HL-60 (cell line): ENCODE data around the gene CNTNAP2.

Source experiments
- CTCF ChIP-seq: IDR thresholded peaks from one replicate; pipeline ENCODE4 v1.5.1; 2011; ENCODE audit warnings: low read length, control low read depth, inconsistent platforms; ENCODE audit not compliant: insufficient read depth
- POLR2AphosphoS5 ChIP-seq: IDR thresholded peaks from 2 replicates; pipeline ENCODE4 v1.6.1; 2012; ENCODE audit warnings: low read depth
- TF ChIP-seq, protein P1 (sequence below): IDR thresholded peaks from 2 replicates; pipeline ENCODE4 v1.6.1; 2012; ENCODE audit warnings: low read depth; ENCODE audit not compliant: insufficient replicate concordance

DNA sequence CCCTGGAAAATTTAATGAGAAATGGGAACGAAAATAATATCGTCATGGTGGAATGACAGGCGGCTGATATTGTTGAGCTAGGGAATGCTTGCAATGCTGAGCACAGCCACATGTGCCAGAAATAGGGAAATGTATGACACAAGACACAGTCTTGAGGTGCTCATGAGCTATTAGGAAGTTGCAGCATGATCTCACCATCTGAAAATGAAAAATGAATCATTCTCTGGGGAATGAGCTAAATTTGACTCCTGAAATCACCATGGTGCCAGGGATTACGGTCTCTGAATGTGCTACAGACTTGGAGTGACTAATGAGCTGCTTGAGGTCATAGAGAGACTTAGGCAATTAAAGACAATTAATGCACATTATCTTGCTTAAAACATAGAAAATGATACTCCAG lies 845.0 kb downstream of the CNTNAP2 start:
- TF ChIP-seq CTCF (no peak), POLR2AphosphoS5 (no peak)
- TF ChIP-seq, protein P1, sequence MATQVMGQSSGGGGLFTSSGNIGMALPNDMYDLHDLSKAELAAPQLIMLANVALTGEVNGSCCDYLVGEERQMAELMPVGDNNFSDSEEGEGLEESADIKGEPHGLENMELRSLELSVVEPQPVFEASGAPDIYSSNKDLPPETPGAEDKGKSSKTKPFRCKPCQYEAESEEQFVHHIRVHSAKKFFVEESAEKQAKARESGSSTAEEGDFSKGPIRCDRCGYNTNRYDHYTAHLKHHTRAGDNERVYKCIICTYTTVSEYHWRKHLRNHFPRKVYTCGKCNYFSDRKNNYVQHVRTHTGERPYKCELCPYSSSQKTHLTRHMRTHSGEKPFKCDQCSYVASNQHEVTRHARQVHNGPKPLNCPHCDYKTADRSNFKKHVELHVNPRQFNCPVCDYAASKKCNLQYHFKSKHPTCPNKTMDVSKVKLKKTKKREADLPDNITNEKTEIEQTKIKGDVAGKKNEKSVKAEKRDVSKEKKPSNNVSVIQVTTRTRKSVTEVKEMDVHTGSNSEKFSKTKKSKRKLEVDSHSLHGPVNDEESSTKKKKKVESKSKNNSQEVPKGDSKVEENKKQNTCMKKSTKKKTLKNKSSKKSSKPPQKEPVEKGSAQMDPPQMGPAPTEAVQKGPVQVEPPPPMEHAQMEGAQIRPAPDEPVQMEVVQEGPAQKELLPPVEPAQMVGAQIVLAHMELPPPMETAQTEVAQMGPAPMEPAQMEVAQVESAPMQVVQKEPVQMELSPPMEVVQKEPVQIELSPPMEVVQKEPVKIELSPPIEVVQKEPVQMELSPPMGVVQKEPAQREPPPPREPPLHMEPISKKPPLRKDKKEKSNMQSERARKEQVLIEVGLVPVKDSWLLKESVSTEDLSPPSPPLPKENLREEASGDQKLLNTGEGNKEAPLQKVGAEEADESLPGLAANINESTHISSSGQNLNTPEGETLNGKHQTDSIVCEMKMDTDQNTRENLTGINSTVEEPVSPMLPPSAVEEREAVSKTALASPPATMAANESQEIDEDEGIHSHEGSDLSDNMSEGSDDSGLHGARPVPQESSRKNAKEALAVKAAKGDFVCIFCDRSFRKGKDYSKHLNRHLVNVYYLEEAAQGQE: no peak
